ENCODE data around the gene ASTN1.

The ASTN1 gene

DNA sequence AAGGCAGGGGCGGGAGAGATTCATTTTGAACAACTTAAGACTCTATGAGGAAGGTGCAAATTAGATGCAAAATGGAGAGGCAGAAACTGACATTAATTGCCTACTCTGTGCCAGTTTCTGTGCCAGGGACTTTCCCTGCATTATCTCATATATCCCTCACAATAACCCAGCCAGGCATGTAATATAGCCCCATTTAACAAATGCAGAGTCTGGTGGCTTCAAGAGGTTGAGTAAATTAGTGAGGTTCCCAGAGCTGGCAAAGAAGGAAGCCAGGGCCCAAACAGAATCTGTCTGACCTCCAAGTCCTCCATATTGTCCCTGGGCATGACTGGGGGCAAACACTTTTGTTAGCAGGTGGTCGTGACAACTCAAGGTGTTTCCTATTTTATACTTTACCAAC is 199.8 kb downstream of the ASTN1 start:
- H3K27me3 ChIP-seq (ENCODE audit: control insufficient read depth in 2 of 2, insufficient read depth in 2 of 2, low read length in 2 of 2): no peaks in the 10 kb centered on the region
- H3K4me3 ChIP-seq (ENCODE audit: low read length in 2 of 2): no peak overlapping the region
- H3K9ac ChIP-seq (ENCODE audit: low read depth in 1 of 2, low read length in 2 of 2): no peak overlapping the region
- no peak overlapping the region for H3K27ac ChIP-seq (ENCODE audit: low read depth in 2 of 2, low read length in 2 of 2)
- no peaks in the 10 kb centered on the region for H3K4me1 ChIP-seq (ENCODE audit: control insufficient read depth in 2 of 2, insufficient read depth in 2 of 2, low read length in 2 of 2)
- no peaks in the 10 kb centered on the region for H3K9me3 ChIP-seq (ENCODE audit: control insufficient read depth in 2 of 2, low read length in 2 of 2)
- no peaks in the 10 kb centered on the region for H3K36me3 ChIP-seq (ENCODE audit: control insufficient read depth in 2 of 2, insufficient read depth in 2 of 2, low read length in 2 of 2)

DNA sequence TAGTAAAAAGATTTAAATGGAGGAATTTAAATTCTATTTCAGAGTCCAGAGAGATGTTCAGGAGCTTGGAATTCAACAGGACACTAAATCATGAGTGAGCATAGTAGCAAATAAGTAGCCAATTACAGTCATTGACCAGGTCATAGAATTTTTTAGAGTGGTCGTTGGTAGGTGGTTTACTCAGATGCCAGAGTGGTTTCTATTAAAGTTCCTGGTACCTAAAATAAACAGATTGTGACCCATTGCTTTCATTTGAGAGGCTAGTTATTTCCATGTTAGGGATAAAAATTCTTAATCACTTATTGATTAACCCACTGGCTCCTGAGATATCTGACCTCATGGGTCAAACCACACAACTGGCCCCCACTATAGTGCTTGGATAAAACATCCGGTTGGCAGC is 201.3 kb downstream of the ASTN1 start:
- Histone ChIP-seq H3K4me3 (ENCODE audit: low read length in 2 of 2) (no peak overlapping the region), H3K27ac (ENCODE audit: low read depth in 2 of 2, low read length in 2 of 2) (no peak overlapping the region), H3K9me3 (ENCODE audit: control insufficient read depth in 2 of 2, low read length in 2 of 2) (no peaks in the 10 kb centered on the region), H3K27me3 (ENCODE audit: control insufficient read depth in 2 of 2, insufficient read depth in 2 of 2, low read length in 2 of 2) (no peaks in the 10 kb centered on the region), H3K4me1 (ENCODE audit: control insufficient read depth in 2 of 2, insufficient read depth in 2 of 2, low read length in 2 of 2) (no peaks in the 10 kb centered on the region), H3K36me3 (ENCODE audit: control insufficient read depth in 2 of 2, insufficient read depth in 2 of 2, low read length in 2 of 2) (no peaks in the 10 kb centered on the region), H3K9ac (ENCODE audit: low read depth in 1 of 2, low read length in 2 of 2) (no peak overlapping the region)

DNA sequence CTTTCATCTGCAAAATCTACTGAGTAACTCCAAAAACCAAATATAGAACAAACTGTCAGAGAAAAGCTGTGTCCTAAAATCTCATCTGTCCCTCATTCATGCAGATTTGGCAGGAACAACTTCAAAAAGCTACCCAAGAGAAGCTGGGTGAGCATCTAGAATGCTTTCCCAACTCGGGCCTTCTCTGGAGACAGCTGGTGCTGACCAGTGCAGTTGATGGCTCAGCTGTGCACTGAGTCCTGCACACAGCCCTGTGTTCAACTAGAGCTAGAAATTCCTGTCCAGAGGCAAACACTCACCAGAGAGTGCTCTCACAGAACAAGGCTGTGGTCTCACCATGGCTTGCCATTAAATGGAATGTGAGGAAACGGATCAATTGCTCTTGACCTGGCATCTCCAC is 202.8 kb downstream of the ASTN1 start:
- Histone ChIP-seq H3K4me1 (ENCODE audit: control insufficient read depth in 2 of 2, insufficient read depth in 2 of 2, low read length in 2 of 2) (no peaks in the 10 kb centered on the region), H3K36me3 (ENCODE audit: control insufficient read depth in 2 of 2, insufficient read depth in 2 of 2, low read length in 2 of 2) (no peaks in the 10 kb centered on the region), H3K9ac (ENCODE audit: low read depth in 1 of 2, low read length in 2 of 2) (no peak overlapping the region), H3K4me3 (ENCODE audit: low read length in 2 of 2) (no peak overlapping the region), H3K27ac (ENCODE audit: low read depth in 2 of 2, low read length in 2 of 2) (no peak overlapping the region), H3K9me3 (ENCODE audit: control insufficient read depth in 2 of 2, low read length in 2 of 2) (no peaks in the 10 kb centered on the region), H3K27me3 (ENCODE audit: control insufficient read depth in 2 of 2, insufficient read depth in 2 of 2, low read length in 2 of 2) (no peaks in the 10 kb centered on the region)

DNA sequence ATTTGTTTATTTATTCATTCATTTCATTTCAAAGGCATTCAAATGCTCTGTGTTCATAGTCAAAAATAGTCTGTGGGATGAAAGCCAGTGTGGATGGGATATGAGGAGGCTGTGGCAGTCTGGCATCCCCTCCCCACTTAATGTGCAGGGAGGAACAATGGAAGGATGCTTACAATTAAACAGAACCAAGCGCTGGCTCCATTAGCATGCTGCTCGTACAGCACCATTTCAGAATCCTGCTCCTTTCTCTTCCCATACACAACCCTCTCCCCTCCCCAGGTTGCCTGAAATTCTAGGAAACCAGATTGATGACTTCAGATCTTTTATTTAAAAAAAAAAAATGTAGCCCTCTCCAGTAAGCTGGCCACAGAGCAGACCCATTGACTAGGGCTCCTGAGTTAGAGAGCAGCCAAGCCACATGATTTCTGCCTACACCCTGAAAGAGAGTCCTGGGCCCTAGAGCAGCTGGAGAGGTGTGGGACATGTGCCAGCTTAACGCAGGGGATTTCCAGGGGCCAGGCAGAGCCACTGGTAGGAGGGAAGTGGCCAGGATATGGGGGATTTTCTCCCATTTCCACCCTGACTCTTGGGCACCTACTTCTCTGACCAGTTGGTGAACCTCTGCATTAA is 205.2 kb downstream of the ASTN1 start:
- no peaks in the 10 kb centered on the region for H3K27me3 ChIP-seq (ENCODE audit: control insufficient read depth in 2 of 2, insufficient read depth in 2 of 2, low read length in 2 of 2)
- H3K4me1 ChIP-seq (ENCODE audit: control insufficient read depth in 2 of 2, insufficient read depth in 2 of 2, low read length in 2 of 2): no peaks in the 10 kb centered on the region
- no peak overlapping the region for H3K9ac ChIP-seq (ENCODE audit: low read depth in 1 of 2, low read length in 2 of 2)
- H3K9me3 ChIP-seq (ENCODE audit: control insufficient read depth in 2 of 2, low read length in 2 of 2): no peaks in the 10 kb centered on the region
- H3K36me3 ChIP-seq (ENCODE audit: control insufficient read depth in 2 of 2, insufficient read depth in 2 of 2, low read length in 2 of 2): no peaks in the 10 kb centered on the region
- no peak overlapping the region for H3K4me3 ChIP-seq (ENCODE audit: low read length in 2 of 2)
- H3K27ac ChIP-seq (ENCODE audit: low read depth in 2 of 2, low read length in 2 of 2): no peak overlapping the region

DNA sequence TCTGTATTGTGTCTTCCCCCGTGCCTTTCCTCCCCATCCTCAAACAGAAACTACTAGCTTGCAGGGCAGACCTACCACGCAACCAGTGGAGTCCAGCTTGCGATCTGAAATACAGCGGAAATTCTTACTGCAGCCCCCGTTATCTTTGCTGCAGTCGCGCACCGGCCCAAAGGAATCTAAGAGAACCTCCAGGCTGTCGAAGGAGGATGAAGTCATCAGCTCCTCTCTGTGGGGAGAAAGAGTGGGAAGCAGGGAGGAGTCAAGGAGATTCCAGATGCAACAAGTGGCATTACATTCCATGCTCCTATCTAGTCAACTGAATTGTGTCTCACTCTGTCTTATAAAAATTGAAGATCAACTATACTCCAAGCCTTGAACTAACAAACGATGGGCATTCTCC is 206.9 kb downstream of the ASTN1 start:
- Histone ChIP-seq H3K4me3 (ENCODE audit: low read length in 2 of 2) (no peak overlapping the region), H3K4me1 (ENCODE audit: control insufficient read depth in 2 of 2, insufficient read depth in 2 of 2, low read length in 2 of 2) (no peaks in the 10 kb centered on the region), H3K9ac (ENCODE audit: low read depth in 1 of 2, low read length in 2 of 2) (no peak overlapping the region), H3K36me3 (ENCODE audit: control insufficient read depth in 2 of 2, insufficient read depth in 2 of 2, low read length in 2 of 2) (no peaks in the 10 kb centered on the region), H3K27me3 (ENCODE audit: control insufficient read depth in 2 of 2, insufficient read depth in 2 of 2, low read length in 2 of 2) (no peaks in the 10 kb centered on the region), H3K9me3 (ENCODE audit: control insufficient read depth in 2 of 2, low read length in 2 of 2) (no peaks in the 10 kb centered on the region), H3K27ac (ENCODE audit: low read depth in 2 of 2, low read length in 2 of 2) (no peak overlapping the region)

DNA sequence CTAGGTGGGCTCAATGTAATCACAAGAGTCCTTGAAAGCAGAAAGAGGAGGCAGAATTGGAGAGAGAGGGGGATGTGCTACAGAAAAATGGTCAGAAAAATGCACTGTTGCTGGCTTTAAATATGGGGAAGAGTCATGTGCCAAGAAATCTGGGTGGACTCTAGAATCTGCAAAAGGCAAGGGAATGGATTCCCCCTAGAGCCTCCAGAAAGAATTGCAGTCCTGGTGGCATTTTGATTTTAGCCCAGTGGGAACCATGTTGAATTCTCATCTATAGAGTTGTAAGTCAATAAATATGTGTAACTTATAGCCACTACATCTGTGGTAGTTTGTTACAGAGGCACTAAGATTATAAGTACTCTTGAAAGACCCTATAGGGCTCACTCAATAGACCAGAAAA is 210.3 kb downstream of the ASTN1 start:
- Histone ChIP-seq H3K27me3 (ENCODE audit: control insufficient read depth in 2 of 2, insufficient read depth in 2 of 2, low read length in 2 of 2) (no peaks in the 10 kb centered on the region), H3K4me1 (ENCODE audit: control insufficient read depth in 2 of 2, insufficient read depth in 2 of 2, low read length in 2 of 2) (no peaks in the 10 kb centered on the region), H3K9ac (ENCODE audit: low read depth in 1 of 2, low read length in 2 of 2) (no peak overlapping the region), H3K36me3 (ENCODE audit: control insufficient read depth in 2 of 2, insufficient read depth in 2 of 2, low read length in 2 of 2) (no peaks in the 10 kb centered on the region), H3K27ac (ENCODE audit: low read depth in 2 of 2, low read length in 2 of 2) (no peak overlapping the region), H3K4me3 (ENCODE audit: low read length in 2 of 2) (no peak overlapping the region), H3K9me3 (ENCODE audit: control insufficient read depth in 2 of 2, low read length in 2 of 2) (no peaks in the 10 kb centered on the region)

DNA sequence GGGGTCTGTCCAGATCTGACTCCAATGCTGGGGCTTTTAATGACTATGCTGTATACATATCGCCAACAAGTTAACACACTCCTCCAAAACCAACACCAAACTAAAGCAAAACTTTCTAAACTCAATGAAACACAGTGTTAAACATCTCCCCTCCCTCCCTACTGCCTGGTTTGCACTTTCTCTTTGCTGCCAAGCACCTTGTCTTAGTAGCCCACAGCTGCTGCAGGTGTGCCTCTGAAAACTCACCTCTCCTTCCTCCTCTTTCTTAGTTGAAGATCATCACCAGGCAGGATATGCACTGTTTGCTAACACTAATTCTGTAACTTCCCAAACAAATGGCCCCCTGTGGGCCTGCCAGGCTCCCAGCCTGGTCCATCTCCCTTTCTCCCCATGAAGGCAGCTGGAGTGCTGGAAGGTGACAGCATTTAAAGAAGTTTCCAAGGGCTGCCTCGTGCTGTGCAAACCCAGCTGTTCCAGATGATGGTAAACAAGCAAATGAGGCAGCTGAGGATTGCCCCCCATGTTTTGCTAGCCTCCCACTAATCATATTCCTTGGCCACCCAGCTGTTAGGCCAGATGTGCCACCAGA is 213.7 kb downstream of the ASTN1 start:
- no peaks in the 10 kb centered on the region for H3K36me3 ChIP-seq (ENCODE audit: control insufficient read depth in 2 of 2, insufficient read depth in 2 of 2, low read length in 2 of 2)
- no peaks in the 10 kb centered on the region for H3K9me3 ChIP-seq (ENCODE audit: control insufficient read depth in 2 of 2, low read length in 2 of 2)
- no peaks in the 10 kb centered on the region for H3K4me1 ChIP-seq (ENCODE audit: control insufficient read depth in 2 of 2, insufficient read depth in 2 of 2, low read length in 2 of 2)
- no peak overlapping the region for H3K27ac ChIP-seq (ENCODE audit: low read depth in 2 of 2, low read length in 2 of 2)
- H3K9ac ChIP-seq (ENCODE audit: low read depth in 1 of 2, low read length in 2 of 2): no peak overlapping the region
- H3K27me3 ChIP-seq (ENCODE audit: control insufficient read depth in 2 of 2, insufficient read depth in 2 of 2, low read length in 2 of 2): no peaks in the 10 kb centered on the region
- no peak overlapping the region for H3K4me3 ChIP-seq (ENCODE audit: low read length in 2 of 2)

DNA sequence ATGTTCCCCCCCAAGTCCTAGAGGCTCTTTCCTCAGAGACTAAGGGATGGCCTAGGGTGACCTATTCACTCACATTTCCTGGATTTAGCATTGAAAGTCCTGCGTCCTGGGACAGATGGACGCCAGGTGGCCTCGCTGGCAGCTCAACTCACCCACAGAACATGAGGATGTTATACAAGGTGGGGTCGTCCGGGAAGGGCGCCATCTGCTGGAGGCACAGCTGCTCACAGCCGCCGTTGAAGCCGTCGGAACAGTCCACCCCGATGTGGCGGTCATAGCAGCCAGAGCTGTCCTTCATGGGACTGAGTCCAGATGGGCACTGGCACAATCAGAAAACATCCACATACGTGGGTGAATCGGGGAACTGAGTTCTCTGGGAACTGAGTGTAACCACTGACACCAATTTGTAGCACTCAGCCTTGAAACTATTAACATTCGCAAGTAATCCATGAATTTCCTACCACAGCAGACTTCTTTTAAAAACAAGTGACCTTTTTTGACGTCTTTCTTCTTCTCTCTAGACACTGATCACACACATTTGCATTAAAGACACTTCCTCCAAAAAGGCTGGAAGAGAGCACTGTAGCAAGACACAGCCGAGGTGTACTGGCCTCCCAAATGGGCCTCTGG is 215.4 kb downstream of the ASTN1 start:
- H3K27me3 ChIP-seq (ENCODE audit: control insufficient read depth in 2 of 2, insufficient read depth in 2 of 2, low read length in 2 of 2): no peaks in the 10 kb centered on the region
- no peaks in the 10 kb centered on the region for H3K36me3 ChIP-seq (ENCODE audit: control insufficient read depth in 2 of 2, insufficient read depth in 2 of 2, low read length in 2 of 2)
- H3K4me1 ChIP-seq (ENCODE audit: control insufficient read depth in 2 of 2, insufficient read depth in 2 of 2, low read length in 2 of 2): no peaks in the 10 kb centered on the region
- no peak overlapping the region for H3K9ac ChIP-seq (ENCODE audit: low read depth in 1 of 2, low read length in 2 of 2)
- H3K4me3 ChIP-seq (ENCODE audit: low read length in 2 of 2): no peak overlapping the region
- no peak overlapping the region for H3K27ac ChIP-seq (ENCODE audit: low read depth in 2 of 2, low read length in 2 of 2)
- no peaks in the 10 kb centered on the region for H3K9me3 ChIP-seq (ENCODE audit: control insufficient read depth in 2 of 2, low read length in 2 of 2)

DNA sequence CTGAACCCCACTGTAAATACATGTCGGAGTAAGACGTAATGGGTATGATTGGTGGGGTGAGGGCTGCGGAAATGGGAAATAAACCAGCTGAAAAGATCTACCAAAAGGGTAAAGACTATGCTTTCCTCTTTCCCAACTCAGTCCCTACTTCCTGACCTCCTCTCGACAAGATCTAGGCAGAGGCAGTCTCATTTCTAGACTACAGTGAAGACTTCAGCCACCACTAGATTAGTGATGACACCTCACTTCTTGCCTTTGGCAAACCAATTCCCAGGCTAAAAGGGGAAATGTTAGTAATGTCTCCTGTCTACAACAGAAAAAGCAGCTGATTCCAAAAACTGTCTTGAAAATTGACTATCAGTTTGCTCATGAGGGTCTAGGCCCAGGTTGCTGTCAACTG is 219.9 kb downstream of the ASTN1 start:
- H3K4me3 ChIP-seq (ENCODE audit: low read length in 2 of 2): no peak overlapping the region
- H3K27me3 ChIP-seq (ENCODE audit: control insufficient read depth in 2 of 2, insufficient read depth in 2 of 2, low read length in 2 of 2): no peaks in the 10 kb centered on the region

DNA sequence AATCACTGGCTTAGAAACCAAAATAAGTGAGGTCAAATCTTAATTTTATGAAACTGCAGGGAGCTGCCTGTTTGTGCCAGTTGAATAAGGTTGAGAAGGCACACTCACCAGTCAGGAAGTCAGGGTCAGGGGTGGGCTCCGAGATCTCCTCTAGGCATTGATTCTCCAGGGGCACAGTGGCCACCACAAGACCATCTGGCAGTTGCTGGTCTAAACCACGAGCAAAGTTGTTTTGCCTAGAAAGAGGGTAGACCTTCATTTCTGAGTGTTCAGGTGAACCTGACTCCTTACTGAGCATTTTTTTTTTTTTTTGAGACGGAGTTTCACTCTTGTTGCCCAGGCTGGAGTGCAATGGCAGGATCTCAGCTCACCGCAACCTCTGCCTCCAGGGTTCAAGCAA is 220.7 kb downstream of the ASTN1 start:
- Histone ChIP-seq H3K4me1 (ENCODE audit: control insufficient read depth in 2 of 2, insufficient read depth in 2 of 2, low read length in 2 of 2) (no peaks in the 10 kb centered on the region), H3K27ac (ENCODE audit: low read depth in 2 of 2, low read length in 2 of 2) (no peak overlapping the region), H3K9me3 (ENCODE audit: control insufficient read depth in 2 of 2, low read length in 2 of 2) (no peaks in the 10 kb centered on the region), H3K36me3 (ENCODE audit: control insufficient read depth in 2 of 2, insufficient read depth in 2 of 2, low read length in 2 of 2) (no peaks in the 10 kb centered on the region), H3K4me3 (ENCODE audit: low read length in 2 of 2) (no peak overlapping the region), H3K9ac (ENCODE audit: low read depth in 1 of 2, low read length in 2 of 2) (no peak overlapping the region), H3K27me3 (ENCODE audit: control insufficient read depth in 2 of 2, insufficient read depth in 2 of 2, low read length in 2 of 2) (no peaks in the 10 kb centered on the region)

More for the DNA sequence above, 219.9 kb downstream of the ASTN1 start:
- Histone ChIP-seq H3K36me3 (ENCODE audit: control insufficient read depth in 2 of 2, insufficient read depth in 2 of 2, low read length in 2 of 2) (no peaks in the 10 kb centered on the region), H3K27ac (ENCODE audit: low read depth in 2 of 2, low read length in 2 of 2) (no peak overlapping the region), H3K4me1 (ENCODE audit: control insufficient read depth in 2 of 2, insufficient read depth in 2 of 2, low read length in 2 of 2) (no peaks in the 10 kb centered on the region), H3K9me3 (ENCODE audit: control insufficient read depth in 2 of 2, low read length in 2 of 2) (no peaks in the 10 kb centered on the region), H3K9ac (ENCODE audit: low read depth in 1 of 2, low read length in 2 of 2) (no peak overlapping the region)

Measured in mucosa of rectum (tissue), 2 donors.